HG02840 (cell line): ENCODE results near the gene TOB1.

Experiments
- ATAC-seq: cut with Tn5 transposase; IDR thresholded peaks from one replicate; pipeline ENCODE4 v1.9.1; 2021; ENCODE audit warnings: mild to moderate bottlenecking, moderate library complexity, moderate number of reproducible peaks; ENCODE audit not compliant: unreplicated experiment, low FRiP score

Gene TOB1

DNA sequence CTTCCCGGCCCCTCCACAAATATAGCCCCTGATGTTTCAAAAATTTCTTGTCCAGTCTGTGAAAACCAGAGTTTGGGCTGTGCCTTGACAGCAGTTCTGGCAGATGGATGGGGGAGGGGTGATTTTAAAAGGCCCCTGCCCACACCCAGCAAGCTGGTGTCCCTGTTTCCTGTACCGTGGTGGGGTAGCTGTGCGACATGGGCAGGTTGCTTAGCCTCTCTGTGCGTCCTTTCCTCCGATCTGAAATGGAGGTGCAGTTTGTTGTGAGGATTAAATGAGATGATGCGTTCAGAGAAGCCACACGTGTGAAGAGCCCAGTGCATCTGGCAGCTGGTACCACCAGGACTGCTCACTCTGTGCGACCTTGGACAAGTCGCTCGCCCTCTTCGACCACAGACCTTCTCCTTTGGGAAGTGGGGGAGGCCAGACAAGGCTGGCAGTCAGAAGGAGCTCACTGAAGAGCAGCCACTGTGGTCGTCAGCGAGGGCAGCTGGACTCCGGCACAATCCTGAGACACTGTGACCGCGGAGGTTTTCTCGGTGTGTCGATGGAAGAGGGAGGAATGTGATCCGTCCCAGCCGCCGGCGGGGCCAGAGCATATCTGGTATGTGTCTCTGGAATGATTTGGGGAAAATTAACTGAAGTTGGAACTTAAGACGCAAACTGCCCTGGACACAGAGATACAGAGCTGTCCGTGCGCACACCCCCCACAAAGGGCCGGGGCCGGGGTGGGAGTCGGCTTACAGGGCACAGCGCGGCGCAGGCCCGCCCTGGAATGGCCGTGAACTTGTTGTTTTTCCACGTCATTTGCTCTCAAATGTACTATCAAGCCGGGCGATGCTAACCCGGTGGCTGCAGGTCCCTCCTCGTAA lies 31.5 kb downstream of the TOB1 start:
- no peak for ATAC-seq

- ATAC-seq, result no peak
These were observed 32.4 kb downstream of the TOB1 start for GRCh38 chr17:50833510-50834428.

- ATAC-seq, result no peak
These were observed 33.2 kb downstream of the TOB1 start for GRCh38 chr17:50832864-50833381.

DNA sequence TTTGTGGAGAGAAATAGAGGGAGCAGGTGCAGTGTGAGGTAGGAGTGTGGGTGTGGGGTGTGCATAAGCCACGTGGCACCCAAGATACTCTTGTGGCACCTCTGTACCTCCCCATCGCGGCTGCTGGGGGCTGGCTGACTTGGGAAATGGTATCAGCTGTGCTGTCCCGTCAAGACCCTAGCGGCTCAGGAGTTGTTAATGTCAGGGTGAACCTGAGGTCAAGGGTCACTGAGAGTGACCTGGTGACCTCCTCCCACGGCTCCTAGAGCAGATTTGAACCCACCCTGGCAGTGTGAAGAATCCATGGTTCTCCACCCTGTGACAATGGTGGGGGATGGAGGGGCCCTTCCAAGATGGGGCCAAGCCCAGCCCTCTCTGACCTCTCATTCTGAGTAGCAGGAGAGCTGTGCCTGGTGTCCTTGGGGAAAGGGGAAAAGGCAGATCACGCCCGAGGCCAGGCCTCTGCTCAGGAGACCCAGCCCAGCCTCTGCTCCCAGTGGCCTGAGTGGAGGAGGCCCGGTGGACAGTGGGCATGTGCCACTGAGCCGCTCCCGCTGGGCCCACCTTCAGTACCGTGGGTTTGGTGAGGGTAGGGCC lies 33.8 kb downstream of the TOB1 start:
- ATAC-seq, result no peak

DNA sequence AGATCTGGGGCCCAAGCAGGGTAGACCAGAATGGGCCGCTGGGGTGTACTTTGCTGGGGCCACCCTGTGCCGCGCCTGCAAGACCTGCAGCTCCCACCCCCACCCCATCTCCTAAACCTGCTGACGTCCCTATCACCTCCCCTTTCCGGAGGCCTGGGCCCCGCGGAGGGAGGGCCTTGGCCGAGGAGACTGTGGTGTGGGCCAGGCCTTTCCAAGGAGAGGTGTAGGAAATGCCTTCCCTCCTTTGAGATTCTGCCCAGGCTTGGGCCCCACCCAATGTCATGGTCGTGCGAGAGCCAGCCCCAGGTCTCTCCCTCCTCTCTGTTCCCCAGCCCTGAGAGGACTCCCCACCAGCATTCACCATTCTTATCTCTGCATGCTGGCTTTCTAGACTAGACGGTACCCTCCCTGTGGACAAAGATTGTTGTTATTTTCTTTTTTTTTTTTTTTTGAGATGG lies 34.7 kb downstream of the TOB1 start:
- ATAC-seq, result no peak

DNA sequence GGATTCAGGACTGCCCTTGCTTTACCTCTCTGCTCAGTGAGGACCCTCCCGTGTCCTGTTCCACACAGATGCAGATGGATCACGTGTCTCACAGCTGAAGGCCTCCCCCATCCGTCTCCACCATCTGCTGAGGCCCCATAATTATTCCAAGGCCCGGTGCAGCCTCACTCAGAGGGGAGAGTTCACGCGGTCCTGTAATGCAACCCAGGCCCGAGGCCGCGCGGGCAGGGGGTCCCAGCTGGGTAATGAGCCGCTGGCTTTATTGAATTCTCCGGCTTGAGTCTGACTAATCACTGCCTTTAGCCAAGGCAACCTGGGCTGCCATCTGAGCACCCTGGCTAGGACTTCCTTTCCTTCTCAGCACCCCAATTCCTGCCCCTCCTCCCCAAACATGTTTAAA lies 35.2 kb downstream of the TOB1 start:
- ATAC-seq, result no peak

DNA sequence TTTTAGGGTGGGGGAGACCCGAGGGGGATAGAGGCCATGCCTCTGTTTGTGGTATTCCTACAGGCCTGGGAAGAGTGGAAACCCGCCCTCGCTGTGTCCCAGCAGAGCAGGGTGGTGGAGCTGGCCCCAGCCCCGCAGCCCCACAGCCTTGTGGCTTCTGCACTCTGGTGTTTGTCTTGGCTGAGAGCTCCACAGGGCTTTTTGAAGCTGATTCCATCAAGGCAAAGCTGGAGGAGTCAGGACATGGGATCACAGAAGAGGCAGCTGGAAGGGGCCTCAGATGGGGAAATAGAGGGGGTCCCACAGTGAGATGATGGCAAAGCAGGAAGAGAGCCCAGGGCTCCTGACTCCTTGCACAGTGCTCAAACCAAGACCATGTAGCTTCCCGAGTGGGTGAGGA lies 35.8 kb downstream of the TOB1 start:
- no peak for ATAC-seq

GRCh38 chr17:50829332-50829731 lies 36.8 kb downstream of the TOB1 start:
- ATAC-seq, result no peak

GRCh38 chr17:50828508-50829170 lies 37.5 kb downstream of the TOB1 start:
- ATAC-seq, result no peak

DNA sequence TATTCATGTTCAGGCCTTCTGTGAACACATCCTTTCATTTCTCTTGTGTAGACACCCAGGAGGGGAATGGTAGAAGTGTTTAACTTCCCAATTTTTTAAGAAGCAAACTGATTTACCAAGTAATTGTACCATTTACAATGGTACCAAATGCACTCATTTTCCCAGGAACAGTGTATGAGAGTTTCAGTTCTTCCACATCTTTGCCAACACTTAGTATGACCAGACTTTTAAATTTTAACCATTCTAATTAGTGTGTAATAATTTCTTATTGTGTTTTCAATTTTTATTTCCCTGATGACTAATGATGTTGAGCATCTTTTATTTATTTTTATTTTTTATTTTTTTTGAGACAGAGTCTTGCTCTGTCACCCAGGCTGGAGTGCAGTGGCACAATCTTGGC lies 41.0 kb downstream of the TOB1 start:
- ATAC-seq, result no peak

DNA sequence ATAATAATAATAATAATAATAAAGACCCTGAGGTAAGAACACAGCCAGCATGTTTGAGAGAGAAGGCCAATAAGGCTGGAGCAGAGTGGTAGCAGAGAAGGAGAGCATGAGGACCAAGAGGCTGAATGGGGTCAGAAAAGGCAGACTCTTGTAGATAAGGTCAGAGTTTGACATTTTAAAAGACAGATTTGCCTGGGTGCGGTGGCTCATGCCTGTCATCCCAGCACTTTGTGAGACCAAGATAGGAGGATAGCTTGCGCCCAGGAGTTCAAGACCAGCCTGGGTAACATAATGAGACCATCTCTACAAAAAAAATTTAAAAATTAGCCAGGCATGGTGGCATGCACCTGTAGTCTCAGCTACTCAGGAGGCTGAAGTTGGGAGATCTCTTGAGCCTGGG lies 41.7 kb downstream of the TOB1 start:
- ATAC-seq, result no peak

- no peak for ATAC-seq
These were observed 43.6 kb downstream of the TOB1 start for GRCh38 chr17:50822550-50822949.

- ATAC-seq, result no peak
These were observed 45.5 kb downstream of the TOB1 start for GRCh38 chr17:50820651-50821050.

DNA sequence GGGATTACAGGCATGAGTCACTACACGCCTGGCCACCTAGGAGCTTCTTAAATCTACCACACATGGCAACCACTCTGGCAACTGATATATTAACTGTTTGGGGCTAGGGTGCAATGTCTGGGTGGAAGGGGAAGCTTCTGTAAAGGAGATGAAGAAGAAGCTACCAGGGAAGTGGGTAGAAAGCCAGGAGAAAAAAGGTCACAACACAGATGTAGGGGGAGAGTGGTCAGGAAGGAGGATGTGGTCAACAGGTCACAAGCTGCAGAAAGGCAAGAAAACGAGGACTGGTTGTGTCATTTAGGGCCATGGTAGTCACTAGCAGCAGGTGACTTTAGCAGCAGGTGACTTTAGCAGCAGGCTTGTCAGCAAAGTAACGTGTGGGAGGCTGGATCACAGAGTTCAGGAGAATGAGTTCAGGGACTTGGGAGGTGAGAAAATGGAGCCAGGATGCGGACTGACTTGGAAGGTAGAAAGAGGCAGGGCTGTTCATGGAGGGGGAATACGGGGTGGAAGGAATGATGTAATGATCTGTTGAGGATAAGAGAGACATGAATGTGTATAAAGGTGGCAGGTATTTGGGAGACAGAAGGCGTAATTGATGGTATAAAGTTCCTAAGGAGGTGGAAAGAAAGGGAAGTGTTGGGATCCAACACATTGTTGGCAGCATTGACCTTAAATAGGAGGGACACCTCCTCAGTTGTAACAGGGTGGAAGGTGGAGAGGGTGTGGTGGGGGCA lies 47.1 kb downstream of the TOB1 start:
- ATAC-seq, result no peak

DNA sequence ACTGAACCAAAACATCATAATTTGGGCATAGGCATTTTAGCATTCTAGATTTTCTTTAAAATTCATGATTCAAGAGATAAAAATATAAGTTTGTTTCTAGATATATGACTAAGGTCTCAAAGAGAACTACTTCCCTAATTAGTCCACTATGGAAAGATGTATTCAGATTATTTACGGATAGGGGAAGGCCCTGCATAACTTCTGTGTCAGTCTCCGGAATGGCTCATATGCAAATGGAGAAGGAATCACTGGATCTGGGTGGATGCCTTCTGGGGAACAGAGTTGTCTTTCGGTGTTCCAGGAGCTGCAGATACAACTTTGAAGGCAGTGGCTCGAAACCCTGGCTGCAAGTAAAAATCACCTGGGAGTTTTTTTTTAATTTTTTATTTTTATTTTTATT lies 47.9 kb downstream of the TOB1 start:
- no peak for ATAC-seq

DNA sequence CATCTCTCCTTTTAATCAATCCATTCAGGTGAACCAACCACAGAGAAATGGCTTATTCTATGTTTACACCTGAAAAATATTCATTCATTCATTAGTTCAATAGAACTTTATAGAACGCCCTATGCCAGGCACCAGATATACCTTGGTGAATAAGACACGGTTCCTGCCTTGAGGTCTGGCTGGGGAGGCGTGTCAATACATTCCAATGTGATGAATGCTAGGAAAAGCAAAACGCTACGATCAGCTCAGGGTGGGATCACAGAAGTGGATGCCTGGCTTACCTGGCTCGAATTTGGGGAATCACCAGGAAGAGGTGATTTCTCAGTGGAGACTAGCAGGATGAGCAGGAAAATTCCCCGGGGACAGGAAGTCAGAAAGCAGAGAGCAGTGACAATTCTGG lies 48.3 kb downstream of the TOB1 start:
- ATAC-seq, result no peak

DNA sequence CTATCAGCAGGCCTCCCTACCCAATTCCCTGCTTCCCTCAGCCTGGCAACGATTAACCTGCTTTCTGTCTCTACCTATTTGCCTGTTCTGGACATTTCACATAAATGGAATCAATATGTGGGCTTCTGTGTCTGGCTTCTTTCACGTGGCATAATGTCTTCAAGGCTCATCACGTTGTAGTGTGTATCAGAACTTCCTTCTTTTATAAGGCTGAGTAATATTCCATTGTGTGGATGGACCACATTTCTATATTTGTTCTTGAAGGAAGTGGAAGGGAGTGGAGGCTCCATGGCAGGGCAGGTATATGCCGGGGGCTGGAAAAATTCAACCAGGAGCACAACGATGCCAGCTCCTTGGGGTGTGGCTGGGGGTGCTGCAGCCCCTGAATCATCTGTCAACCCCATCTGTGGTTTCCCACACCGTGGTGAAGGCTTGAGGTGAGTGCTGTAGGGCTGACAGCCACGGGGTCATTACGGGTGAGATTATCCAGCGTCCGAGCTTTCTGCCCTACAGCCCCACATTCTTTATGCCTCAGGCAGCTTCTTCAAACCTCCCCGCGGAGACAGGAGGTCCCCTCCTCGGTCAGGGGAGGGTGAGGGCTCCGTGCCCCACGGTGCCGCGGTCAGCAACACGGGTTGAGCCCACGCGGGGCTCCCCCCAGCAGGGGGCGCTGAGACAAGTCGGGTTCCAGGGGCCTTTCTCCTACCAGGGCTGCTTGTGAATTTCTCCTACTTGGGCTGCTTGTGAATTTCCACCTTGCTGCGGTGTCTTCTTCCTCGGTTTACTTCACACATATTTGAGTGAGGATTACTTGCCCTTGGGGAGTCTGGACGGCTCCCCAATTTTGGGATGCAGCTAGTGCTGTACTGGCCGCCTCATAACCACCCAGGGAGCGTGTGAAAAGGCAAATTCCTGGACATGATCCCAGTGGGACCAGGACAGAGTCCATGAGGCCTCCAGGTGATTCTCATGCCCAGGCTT lies 49.1 kb downstream of the TOB1 start:
- no peak for ATAC-seq

GRCh38 chr17:50816271-50816670 lies 49.9 kb downstream of the TOB1 start:
- no peak for ATAC-seq
